Kidney (tissue), 14 donors: ENCODE data around the gene SLC12A3. TPM values are rescaled to one million over a fixed set of nuclear protein-coding genes. Genes with fewer than 3 reads are reported as not detected.
"Not testable (repeated sequence)": the region's sequence is repeated elsewhere in the genome, so short reads cannot be mapped to it uniquely, and the experiment has no call there.

Experiments used
- DNase-seq, 5 donors: peaks; one replicate each; pipeline ENCODE4 v3.0.0-alpha.2; 2013 to 2020
- FAIRE-seq: peaks from 2 replicates; lab custom pipeline; 2012; peaks lifted over from hg19 to GRCh38; lab: Jason Lieb, UNC
- H3K27ac ChIP-seq, 2 donors: one replicate each; pipeline ENCODE4 v1.7.0; 2013; ENCODE audit warnings: low read depth in 2 of 2, low read length in 2 of 2, inconsistent platforms in 1 of 2
- H3K27me3 ChIP-seq: one replicate; pipeline ENCODE4 v1.7.1; 2013; ENCODE audit warnings: low read length, inconsistent platforms; ENCODE audit not compliant: control insufficient read depth, insufficient read depth
- H3K36me3 ChIP-seq, 3 donors: one replicate each; pipeline versions ENCODE4 v1.7.0 to v1.7.1; 2013; ENCODE audit warnings: low read length in 3 of 3, control low read depth in 1 of 3, inconsistent platforms in 1 of 3; ENCODE audit not compliant: insufficient read depth in 3 of 3, control insufficient read depth in 2 of 3
- H3K4me1 ChIP-seq, 3 donors: one replicate each; pipeline versions ENCODE4 v1.7.0 to v1.7.1; 2013; ENCODE audit warnings: low read length in 3 of 3, inconsistent platforms in 1 of 3, low read depth in 1 of 3; ENCODE audit not compliant: control insufficient read depth in 2 of 3, insufficient read depth in 2 of 3
- H3K4me3 ChIP-seq, 3 donors: one replicate each; pipeline versions ENCODE4 v1.7.0 to v1.8.1; 2013; ENCODE audit warnings: low read length in 3 of 3, control low read depth in 1 of 3, inconsistent platforms in 1 of 3
- H3K9ac ChIP-seq, 3 donors: one replicate each; pipeline versions ENCODE4 v1.7.0 to v1.7.1; 2013; ENCODE audit warnings: low read length in 3 of 3, control low read depth in 1 of 3, inconsistent platforms in 1 of 3
- H3K9me3 ChIP-seq, 3 donors: one replicate each; pipeline versions ENCODE4 v1.7.0 to v1.7.1; 2013; ENCODE audit warnings: low read length in 3 of 3, control low read depth in 1 of 3, inconsistent platforms in 1 of 3; ENCODE audit not compliant: control insufficient read depth in 2 of 3, insufficient read depth in 1 of 3
- CTCF ChIP-seq: IDR thresholded peaks from 3 replicates; pipeline ENCODE4 v1.5.1; 2012; ENCODE audit warnings: mild to moderate bottlenecking, moderate library complexity, borderline replicate concordance; ENCODE audit not compliant: insufficient read depth; ENCODE audit errors: extremely low read depth
- intact Hi-C: fragments of 100-400 bp; cut with DNase I; formaldehyde crosslinking; loops from one replicate; pipeline ENCODE4 v1.11.1; 2022
- polyA plus RNA-seq: library from polyadenylated mRNA; stranded (reverse); fragments of 350-450 nt; fragmentation: Illumina TruSeq; extraction: RNeasy Lipid Tissue Mini Kit (QIAGEN cat#74804); gene quantifications from one replicate; pipeline ENCODE4 v1.2.3, GENCODE V29; 2014; ENCODE audit warnings: low read depth, low replicate concordance; ENCODE audit not compliant: insufficient read depth
- total RNA-seq: library from RNA; stranded (reverse); fragmentation: NEBNext Ultra II Directional; extraction: Animal tissue kit (Norgen Biotek cat#: 25700); gene quantifications from one replicate; pipeline ENCODE4 v1.2.1, GENCODE V29; 2021
- donor health status: control.
- donor health status: control.
- donor health status: control.
- donor health status: control.
- donor health status: control.
- donor health status: DM: yes; HTN: yes; CAD: no.
- donor health status: Normal renal cell carcinoma (clear cell type).

The SLC12A3 gene
- total and polyA plus RNA-seq, 2 donors from 2014 or later, result 5.4 to 277 TPM

- DNase-seq (no peak), FAIRE-seq (no peak)
- H3K27me3 ChIP-seq, result no peaks in the 10 kb centered on the region
- H3K9me3 ChIP-seq, result no peaks in the 10 kb centered on the region
- no peaks in the 10 kb centered on the region for H3K4me1 ChIP-seq
- H3K27ac ChIP-seq, result no peak overlapping the region
- H3K36me3 ChIP-seq, result peaks cover 0 to 2% (median 0%) of the 10 kb centered on the region in 3 donors
- no peak overlapping the region for H3K9ac ChIP-seq
- intact Hi-C loops, result no loop called here
- TF ChIP-seq CTCF, result no peak
- H3K4me3 ChIP-seq, result no peak overlapping the region
Observed at GRCh38 chr16:56883586-56883985, 18.6 kb downstream of the SLC12A3 start.

GRCh38 chr16:56884026-56884582 is 19.1 kb downstream of the SLC12A3 start:
- FAIRE-seq (no peak), DNase-seq (no peak)
- Histone ChIP-seq H3K4me1 (no peaks in the 10 kb centered on the region), H3K9ac (no peak overlapping the region), H3K36me3 (peaks cover 0 to 2% (median 0%) of the 10 kb centered on the region in 3 donors), H3K9me3 (no peaks in the 10 kb centered on the region), H3K27ac (no peak overlapping the region), H3K4me3 (no peak overlapping the region), H3K27me3 (no peaks in the 10 kb centered on the region)
- intact Hi-C loops, result no loop called here
- TF ChIP-seq CTCF, result no peak

GRCh38 chr16:56884929-56885328 is 19.9 kb downstream of the SLC12A3 start:
- H3K9ac ChIP-seq, H3K36me3 ChIP-seq, intact Hi-C loops, H3K27me3 ChIP-seq, H3K9me3 ChIP-seq, H3K4me3 ChIP-seq, H3K27ac ChIP-seq, FAIRE-seq, H3K4me1 ChIP-seq, DNase-seq: not testable (repeated sequence)

- Histone ChIP-seq H3K9ac (no peak overlapping the region), H3K36me3 (peaks cover 0 to 2% (median 0%) of the 10 kb centered on the region in 3 donors), H3K9me3 (no peaks in the 10 kb centered on the region), H3K27ac (no peak overlapping the region), H3K27me3 (no peaks in the 10 kb centered on the region), H3K4me3 (no peak overlapping the region), H3K4me1 (no peaks in the 10 kb centered on the region)
- no peak for TF ChIP-seq CTCF
- DNase-seq (no peak), FAIRE-seq (no peak)
- intact Hi-C loops, result no loop called here
Observed at GRCh38 chr16:56885446-56886162, 20.6 kb downstream of the SLC12A3 start.
